SH-SY5Y (cell line): ENCODE measurements around the gene CEBPA.

Experiments used
- GATA2 ChIP-seq: IDR thresholded peaks from 2 replicates; pipeline ENCODE4 v1.6.1; 2011; ENCODE audit warnings: mild to moderate bottlenecking, low read depth, low read length
- GATA3 ChIP-seq: IDR thresholded peaks from 2 replicates; pipeline ENCODE4 v1.6.1; 2011; ENCODE audit warnings: low read depth, mild to moderate bottlenecking, low read length, moderate library complexity

DNA sequence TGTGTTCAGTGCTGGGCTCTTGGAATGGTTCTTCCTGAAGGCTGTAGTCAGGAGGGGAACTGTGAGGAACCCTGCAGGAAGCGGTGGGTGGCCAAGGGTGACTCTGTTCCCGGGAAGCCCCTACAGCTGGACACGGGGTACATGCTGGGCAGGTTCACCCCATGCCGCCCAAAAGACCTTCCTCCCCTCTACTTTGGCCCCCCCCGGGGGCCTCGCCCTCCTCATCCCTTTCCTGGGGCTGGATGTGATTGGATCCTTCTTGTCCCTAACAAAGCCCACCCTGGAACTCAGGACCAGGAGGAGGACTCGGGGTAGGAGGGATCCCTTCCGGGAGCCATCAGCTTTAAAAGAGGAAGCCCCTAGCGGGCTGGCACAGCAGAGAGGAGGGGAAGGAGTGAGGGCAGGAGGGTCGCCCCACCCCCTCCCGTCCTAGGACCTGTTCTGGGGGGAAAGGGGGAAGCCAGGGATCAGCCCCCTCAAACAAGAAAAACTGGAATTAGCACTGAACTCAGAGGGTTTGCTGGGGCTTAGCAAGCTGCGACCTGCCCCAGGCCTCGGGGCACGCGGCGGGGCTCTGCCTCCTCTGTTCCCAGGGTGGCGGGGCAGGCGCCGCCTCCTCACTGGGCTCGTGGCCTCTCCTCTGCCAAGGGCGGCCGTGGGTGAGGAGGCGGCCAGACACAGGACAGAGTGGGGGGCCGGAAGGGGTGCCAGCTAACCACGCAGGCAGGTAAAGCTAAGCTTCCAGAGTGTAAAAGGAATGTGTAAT lies 4.0 kb downstream of the CEBPA start:
- no peak for TF ChIP-seq GATA2
- no peak for TF ChIP-seq GATA3
